Right ventricle myocardium superior (tissue), 1 donor: Measurements from ENCODE around the gene SKIDA1. TPM values are rescaled to one million over a fixed set of nuclear protein-coding genes. Genes with fewer than 3 reads are reported as not detected.
A peak's percentile ranks its signal among the peaks of the same experiment; 100 is the strongest.

Source experiments
- ATAC-seq: fragments of 200-7000 bp; cut with Tn5 transposase; one replicate; pipeline ENCODE4 v1.9.1; 2020; ENCODE audit warnings: mild to moderate bottlenecking; ENCODE audit not compliant: poor library complexity
- DNase-seq: peaks from one replicate; pipeline ENCODE4 v3.0.0-alpha.2; 2020
- intact Hi-C: fragments of 100-400 bp; cut with DNase I; formaldehyde crosslinking; loops from one replicate; pipeline ENCODE4 v1.11.2; 2022
- total RNA-seq: library from RNA; stranded (reverse); fragmentation: NEBNext Ultra II Directional; extraction: Animal tissue kit (Norgen Biotek cat#: 25700); gene quantifications from one replicate; pipeline ENCODE4 v1.2.1, GENCODE V29; 2021
- donor health status: DM: no; HTN: yes; CAD: no; lungs with severe emphysema.

SKIDA1 gene
- total RNA-seq, 1 donor from 2014 or later, result 3.3 TPM

DNA sequence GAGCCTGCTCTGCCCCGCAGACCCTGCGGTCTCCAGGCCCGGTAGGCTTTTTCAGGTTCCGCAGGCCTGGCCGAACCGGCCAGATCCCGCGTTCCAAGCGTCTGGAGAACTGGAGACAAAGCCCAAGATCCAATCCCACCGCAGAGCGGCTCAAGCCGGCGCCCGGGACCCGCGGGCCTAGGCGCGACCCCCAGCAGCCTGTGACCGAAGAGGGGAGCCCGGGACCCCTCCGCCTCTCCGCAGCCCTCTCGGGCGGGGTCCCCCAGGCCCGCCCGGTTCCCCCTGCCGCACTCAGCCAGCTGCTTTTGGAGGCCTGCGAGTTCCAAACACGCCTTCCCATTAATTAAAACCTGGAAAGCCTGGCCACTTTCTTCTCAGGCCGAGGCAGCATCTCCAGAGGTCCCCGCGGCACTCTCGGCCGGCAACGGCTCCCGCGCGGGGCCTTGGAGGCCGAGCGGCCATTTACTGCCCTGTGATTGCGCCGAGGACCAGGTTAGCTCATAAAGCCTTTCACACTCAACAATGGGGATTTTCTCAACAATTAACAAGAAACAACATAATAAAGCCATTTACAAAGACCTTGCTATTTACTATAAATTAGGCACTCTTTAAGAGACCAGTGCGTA lies 16.7 kb downstream of the SKIDA1 start:
- ATAC-seq (no peak), DNase-seq (no peak)
- intact Hi-C loops, result no loop called here

DNA sequence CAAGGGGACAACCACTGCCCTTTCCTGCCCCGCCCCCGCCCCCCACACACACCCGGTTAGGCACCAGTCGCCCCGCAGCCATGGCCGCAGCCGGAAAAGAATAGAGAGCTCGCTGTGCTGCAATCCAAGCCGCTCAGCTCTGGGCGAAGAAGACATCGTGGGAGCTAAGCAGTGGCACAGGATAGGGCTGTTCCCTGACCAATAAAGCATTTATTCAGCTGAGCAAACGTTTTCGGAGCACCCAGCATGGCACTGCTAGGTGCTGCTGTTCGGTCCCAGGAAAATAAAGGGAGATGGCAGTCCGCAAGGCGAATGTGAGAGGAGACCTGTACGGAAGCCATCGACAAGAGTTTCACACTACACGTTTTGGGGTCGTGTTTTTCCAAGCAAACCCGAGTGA lies 18.3 kb downstream of the SKIDA1 start:
- DNase-seq (no peak), ATAC-seq (no peak)
- intact Hi-C loops, result no loop called here

DNA sequence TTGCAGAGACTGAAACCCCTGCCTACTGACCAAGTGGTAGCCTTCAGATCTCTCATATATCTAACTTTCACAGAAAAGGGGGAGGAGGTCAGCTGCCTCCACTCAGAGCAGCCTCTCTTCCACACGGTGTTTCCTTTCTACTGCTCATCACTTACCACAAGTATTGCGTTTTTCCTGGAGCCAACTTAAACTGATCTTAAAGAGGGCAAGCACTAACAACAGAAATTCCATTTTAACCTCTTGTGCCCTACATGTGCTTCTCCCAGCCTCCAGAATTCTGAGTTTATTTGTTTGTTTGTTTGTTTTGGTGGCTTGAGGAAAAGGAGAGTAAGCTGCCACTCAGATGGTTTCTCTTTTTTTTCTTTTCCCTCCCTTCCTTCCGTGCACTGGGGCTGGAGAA lies 19.1 kb downstream of the SKIDA1 start:
- DNase-seq, result no peak
- ATAC-seq, result no peak
- intact Hi-C loops, result no loop called here

DNA sequence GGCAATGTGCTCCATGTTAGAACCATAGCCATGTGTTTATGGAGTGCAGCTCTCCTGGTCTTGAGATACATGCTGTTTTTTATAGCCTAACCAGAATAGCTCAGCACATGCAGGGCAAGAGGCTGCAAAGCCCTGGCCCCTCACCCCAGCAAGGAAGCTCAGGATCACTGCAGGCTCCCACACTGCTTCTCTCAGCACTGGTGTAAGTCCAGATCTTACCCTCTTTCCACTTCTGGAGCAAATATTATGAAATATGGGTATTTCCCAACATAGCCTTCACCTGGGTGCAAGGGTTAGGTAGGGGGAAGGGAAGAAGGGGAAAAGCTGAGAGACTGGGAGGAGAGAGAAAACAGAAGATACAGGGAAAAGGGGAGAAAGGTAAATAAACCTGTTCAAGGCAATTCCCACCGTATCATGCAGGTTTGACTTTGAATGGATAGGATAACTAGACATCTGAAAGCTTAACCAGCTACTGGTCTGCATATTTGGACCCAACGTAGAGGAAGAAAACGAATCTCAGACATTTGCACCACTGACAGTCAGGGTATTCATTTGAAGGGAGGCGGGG lies 19.7 kb downstream of the SKIDA1 start:
- no peak for DNase-seq
- intact Hi-C loops, result no loop called here
- ATAC-seq, result peak; percentile 42

DNA sequence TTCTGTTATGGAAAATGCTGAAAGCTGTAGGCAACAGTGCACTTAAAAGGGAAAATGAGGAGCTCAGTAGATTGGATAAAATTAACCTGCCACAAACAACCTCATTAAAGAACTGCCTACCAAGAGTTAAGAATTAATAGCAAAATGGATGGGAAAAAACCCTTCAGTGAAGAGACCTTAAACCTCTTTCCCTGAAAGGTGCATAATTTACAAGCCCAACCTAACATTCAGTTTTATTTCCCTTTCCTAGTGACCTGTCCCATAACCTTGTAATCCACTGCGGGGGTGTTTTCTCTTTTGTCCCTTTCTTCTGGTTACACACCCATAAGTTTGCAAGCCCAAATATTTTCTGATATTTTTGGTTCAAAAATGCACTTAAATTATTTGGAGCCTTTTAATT lies 21.9 kb downstream of the SKIDA1 start:
- no peak for DNase-seq
- ATAC-seq, result no peak
- intact Hi-C loops, result no loop called here

DNA sequence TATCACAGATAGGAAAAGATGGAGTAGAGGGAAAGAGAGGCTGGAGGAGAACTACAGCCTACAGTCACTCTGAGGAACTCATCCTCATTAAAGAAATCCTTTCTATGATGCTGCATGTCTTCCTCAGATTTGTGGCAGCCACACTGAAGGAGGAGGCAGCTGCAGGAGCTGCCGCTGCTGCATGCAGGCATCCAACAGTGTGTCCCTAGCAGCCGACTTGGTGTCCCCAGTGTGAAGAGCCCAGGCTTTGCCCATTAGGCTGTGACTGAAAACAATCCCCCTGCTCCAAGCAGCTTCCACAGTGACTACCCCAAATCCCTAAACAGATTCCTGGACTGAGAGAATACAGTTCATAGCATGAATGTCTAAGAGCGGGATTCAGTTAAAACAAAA lies 23.1 kb downstream of the SKIDA1 start:
- intact Hi-C loops, result no loop called here
- ATAC-seq (no peak), DNase-seq (no peak)

DNA sequence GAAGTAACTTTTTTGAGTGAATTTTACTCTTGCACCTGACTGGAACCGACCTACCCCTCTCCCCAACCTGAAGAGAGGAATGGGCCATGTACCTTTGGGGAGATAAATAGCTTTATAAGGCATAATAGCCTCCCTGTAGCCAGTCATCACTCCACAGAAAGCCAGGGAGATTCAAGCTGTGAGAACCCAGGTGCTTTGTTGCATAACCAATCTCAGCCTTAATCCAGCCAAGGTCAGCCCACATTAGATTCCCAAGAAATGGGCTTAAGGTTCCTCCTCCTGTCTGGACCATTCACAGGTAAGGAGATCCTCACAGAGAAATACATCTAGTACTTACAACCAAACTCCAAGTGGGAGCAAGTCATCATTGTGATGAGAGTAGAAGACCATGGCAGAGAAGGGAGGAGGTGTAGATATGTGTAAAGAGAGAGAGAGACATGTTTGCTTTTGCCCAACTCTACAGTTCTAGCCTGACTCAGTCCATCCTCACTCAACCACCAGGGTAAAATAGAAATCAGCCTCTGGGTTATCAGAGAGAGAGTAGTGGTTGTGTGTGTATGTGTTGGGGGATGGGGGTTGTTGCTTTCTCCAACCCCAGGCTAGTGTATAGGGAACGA lies 23.6 kb downstream of the SKIDA1 start:
- intact Hi-C loops, result no loop called here
- DNase-seq (no peak), ATAC-seq (no peak)

DNA sequence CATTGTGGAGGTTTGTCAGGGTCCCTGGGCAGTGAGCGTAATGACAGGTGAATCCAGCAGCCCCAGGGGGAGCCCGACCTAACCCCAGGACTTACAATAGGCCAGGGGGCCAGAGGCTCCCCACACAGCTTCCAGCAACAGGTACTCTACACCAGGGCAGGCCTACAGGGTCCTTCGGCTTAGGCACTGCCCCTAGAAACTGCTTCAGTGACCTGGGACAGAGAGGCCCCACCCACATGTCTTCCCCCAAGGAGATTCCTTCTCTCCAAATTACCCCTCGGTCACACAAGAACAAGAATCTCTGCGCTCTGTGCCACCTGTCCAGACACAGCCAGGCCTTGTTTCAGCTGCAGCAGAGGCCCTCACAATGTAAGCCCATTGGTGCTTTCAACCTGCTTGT lies 24.4 kb downstream of the SKIDA1 start:
- no peak for DNase-seq
- intact Hi-C loops, result no loop called here

DNA sequence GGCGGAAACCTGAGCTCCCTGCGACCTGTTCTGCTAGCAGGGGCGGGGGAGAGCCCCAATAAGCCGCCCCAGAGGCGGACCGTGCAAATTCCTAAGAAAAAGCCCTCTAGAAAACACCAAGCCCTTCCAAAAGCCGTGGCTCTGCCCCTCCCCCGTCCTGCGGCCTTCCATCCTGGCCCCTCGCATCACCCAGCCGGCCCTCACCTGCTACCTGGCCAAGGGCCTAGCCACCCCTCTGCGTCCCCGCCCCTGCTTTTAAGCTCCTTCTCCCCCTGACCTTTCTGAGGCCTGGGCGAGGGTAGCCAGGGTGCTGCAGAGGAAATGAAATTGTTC lies 24.9 kb downstream of the SKIDA1 start:
- intact Hi-C loops, result no loop called here
- ATAC-seq (no peak), DNase-seq (no peak)

More for the DNA sequence above, 24.4 kb downstream of the SKIDA1 start:
- no peak for ATAC-seq

DNA sequence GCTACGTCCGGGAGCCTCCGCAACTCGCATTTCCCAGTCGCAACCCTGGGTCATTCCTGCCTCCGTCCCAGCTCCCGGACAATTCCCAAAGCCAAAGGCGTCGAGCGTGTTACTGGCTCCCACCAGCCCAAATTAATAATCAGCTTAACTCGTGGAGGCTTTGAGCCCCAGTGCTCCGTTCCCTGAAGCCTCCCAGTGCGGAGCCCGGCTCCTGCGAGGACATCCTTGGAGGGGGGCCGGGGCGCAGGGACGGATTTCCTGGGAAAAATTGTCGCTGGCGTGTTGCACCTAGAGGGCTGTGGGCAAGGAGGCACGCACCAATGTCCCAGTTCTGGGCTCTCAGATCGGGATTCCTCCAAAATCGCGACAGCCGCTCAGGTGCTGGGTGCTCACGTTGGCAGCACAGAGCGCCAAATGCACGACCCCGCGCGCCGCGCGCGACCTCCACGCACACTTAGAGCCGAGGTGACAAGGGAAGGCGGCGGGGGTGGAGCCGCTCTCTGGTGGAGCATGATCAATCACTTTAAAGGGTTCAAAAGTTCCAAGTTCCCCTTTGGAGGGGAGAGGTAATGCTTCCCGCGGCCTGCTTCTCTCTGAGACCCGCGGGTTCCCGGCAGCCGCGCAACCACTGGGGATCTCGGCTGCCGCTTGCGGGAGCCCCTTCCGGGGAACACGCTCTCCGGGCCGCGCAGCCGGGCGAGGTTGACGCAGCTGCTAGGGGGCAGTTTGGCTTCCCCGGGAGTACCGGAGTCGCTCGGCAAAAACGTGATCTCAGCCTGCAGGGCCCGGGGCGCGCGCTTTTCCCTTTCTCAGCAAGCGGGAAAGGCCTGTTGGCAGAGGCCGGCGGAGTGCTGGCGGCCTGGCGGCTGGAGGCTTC lies 25.5 kb downstream of the SKIDA1 start:
- intact Hi-C loops, result loop anchor here (5.0 kb wide), 1 partner anchor 232 kb away; no protein-coding TSS in a partner anchor
- ATAC-seq (no peak), DNase-seq (no peak)

DNA sequence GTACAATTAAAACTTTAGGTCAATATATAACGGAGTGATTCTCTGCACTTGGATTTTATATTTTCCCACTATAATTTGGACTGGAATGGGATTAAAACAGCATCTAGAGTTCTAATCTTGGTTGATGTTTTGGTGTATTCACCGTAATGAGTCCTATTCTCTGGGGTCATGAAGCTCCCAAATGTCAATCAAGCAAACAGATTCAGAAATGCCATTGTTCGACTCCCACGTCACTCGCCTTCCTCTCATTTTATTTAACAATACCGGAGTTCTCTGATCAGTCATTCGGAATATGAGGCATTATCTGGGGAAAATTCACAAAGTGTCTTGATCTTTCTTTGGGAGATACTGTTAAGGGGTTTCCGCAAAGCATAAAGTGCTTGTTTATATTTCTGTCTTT lies 26.5 kb downstream of the SKIDA1 start:
- ATAC-seq, result no peak
- intact Hi-C loops, result loop anchor here (5.0 kb wide), 1 partner anchor 233 kb away; no protein-coding TSS in a partner anchor
- DNase-seq, result no peak

DNA sequence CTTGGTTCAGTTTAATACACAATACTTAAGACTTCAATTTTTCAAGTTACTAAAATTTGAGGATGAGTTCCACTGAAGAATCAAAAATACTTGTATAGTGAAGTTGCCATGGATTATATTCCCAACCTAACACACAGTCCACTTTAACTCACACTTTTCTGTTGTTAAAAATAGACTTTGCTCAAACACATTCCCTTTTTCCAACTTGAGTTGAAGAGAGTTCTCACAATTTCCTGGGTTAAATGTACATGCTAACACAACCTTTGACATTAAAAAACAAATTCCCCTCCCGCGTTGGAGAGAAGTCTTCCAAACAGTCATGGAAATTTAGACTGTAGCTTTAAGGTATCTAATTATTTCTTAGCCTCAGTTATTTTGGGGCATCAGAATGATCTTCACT lies 27.1 kb downstream of the SKIDA1 start:
- ATAC-seq (no peak), DNase-seq (no peak)
- intact Hi-C loops, result loop anchor here (5.0 kb wide), 1 partner anchor 234 kb away; no protein-coding TSS in a partner anchor

DNA sequence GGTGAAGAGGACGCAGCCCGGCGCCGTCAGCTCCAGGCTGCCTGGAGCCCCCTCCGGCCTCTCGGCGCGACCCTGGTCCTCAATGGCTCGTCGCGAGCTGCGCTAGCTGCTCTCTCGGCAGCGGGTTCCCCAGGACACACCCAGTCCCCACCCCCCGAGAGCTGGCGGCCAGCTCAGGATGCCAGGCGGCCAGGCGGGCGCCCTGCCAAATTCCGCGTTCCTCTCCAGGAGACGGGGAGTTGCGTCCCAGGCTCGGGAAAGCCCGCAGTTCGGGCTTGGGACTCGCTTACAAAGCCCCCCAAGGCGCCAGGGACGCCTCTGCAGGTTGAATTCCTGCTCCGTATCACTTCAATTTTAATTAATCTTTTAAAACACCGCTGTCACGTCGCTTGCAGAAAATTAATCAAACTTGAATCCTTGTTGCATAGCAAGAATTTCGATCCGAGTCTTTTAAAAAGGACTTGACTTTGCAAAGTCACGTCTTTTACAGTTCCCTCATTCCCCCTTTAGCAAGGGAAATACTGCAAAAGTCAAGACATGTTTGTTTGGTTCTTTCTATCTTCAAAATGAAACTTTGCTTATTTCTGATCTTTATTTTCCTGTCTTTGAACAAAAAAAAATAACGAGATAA lies 28.2 kb downstream of the SKIDA1 start:
- ATAC-seq (peak; percentile 71), DNase-seq (peak; percentile 96)
- intact Hi-C loops, result loop anchor here (5.0 kb wide), 1 partner anchor 235 kb away; no protein-coding TSS in a partner anchor

DNA sequence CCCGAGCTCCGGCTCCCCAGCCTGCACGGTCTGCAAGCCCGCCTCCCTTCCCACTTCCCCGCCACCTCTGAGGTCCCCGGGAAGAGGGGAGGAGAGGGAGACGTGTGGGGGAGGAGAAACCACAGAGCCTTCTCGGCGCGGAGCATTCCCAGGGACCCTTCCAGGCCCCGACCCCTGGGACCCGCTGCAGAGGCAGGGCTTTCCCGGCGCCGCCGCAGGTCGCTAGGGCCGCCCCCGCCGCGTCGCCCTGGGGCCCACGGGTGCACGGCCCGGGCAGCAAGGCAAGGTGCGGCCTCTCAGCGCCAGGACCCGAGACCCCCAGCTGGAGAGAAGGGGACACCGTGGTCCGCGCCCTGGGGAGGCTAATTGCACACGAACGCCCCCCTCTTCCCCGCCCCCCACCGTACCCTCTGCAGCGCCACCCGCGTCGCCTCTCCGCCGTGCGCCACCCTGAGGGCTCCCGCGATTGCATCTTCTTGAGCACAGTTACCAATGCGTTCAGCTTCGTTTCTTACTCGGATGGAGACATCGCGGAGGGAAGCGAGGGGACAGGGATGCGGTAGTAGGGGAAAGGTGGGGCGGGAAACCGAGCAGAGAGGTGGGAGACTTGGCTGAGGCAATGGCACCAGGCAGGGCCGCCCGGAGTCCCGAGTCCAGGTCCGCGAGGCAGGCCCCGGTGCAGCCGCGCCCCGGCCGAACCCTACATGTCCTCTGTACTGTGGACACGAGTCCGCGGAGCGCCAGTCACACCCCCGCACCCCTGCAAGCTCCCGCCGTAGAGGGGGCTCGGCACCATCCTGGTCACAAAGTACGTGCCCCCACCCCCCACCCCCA lies 28.9 kb downstream of the SKIDA1 start:
- intact Hi-C loops, result loop anchor here (5.0 kb wide), 1 partner anchor 236 kb away; no protein-coding TSS in a partner anchor
- peak; percentile 76 for ATAC-seq
- peak; percentile 69 for DNase-seq

DNA sequence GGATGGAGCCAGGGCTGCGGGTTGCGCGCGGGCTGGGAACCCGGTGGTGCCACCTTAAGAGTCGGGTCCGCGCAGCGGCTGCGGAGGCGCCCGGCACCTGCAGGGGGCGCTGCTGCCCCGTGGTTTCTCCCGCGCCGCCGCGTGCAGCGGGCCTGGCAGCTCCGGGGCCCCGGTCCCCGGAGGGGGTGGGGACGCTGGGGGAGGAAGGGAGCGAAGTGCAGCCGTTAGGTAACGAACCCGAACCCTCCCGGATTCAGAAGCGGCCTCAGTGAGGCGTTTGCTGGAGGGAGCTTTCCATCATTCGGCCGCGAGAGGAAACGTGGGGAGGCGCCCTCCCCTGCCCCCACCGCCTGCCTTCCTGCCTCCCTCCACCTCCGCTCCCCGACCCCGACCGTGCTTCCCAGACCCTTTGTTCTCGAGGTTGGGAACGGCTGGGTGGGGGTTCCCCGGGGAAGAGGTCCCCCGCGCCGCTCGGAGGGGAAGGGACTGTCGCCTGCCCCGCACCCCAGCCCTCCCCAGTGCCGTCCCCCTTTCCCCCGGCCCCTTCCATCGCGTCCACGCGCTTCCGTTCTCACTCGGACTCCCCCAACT lies 29.6 kb downstream of the SKIDA1 start:
- intact Hi-C loops, result loop anchor here (2.0 to 5.0 kb wide), 2 partner anchors 217 to 236 kb away; no protein-coding TSS in a partner anchor
- peak; percentile 92 for ATAC-seq
- DNase-seq, result peak; percentile 92

DNA sequence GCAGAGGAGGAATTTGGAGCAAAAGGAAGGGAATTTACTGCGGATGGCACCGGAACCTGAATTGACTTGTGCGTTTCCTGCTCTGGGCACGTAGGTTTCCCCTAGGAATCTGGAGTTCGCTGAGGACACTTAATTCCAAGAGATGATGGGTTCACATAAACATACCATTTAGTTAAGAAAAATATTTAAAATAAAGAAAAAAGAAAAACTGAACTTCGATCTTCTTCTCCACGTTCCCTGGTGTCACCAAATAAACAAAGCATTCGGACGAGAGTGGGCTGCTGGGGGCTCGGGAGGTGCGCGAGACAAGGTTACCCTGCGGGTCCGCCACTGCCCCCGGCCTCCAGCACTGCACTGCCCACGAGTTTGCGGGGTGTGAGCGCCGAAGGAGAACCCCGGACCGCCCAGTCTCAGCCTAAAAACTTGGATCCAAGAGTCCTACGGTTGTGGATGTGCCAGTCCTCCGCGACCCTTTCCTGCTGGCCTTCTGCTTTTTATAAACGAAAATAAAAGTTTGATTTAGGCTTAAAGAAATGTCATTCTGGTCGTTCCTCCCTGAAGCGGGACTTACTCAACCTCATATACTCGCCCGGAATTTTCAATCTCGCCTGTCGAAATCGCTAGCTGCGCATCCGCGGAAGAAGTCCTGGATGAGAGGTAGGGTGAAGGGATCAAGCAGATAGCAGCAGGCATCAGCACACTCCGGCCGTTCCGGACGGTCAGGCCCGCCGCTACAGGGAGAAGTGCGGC lies 30.3 kb downstream of the SKIDA1 start:
- ATAC-seq, result peak; percentile 3
- intact Hi-C loops, result loop anchor here (2.0 to 5.0 kb wide), 2 partner anchors 216 to 237 kb away; no protein-coding TSS in a partner anchor
- no peak for DNase-seq
